Breast epithelium (tissue), 4 donors: ENCODE measurements around the gene SNX2. TPM values are rescaled to one million over a fixed set of nuclear protein-coding genes. Genes with fewer than 3 reads are reported as not detected.

Experiments used
- DNase-seq, 2 donors: peaks; one replicate each; pipeline ENCODE4 v3.0.0-alpha.2; 2019; ENCODE audit warnings: low spot score in 2 of 2
- H3K27ac ChIP-seq, 2 donors: fragments of 200-600 bp; sonication (generic) in 1 of 2; one replicate each; pipeline ENCODE4 v1.5.1; 2016 to 2019; ENCODE audit warnings: mild to moderate bottlenecking in 1 of 2
- H3K27me3 ChIP-seq, 2 donors: fragments of 200-600 bp; sonication (generic) in 1 of 2; one replicate each; pipeline versions ENCODE4 v1.5.1 to v1.6.0; 2017 to 2019; ENCODE audit warnings: control low read depth in 1 of 2, mild to moderate bottlenecking in 1 of 2
- H3K36me3 ChIP-seq: fragments of 200-600 bp; one replicate; pipeline ENCODE4 v1.5.1; 2019
- H3K4me1 ChIP-seq, 2 donors: fragments of 200-600 bp; sonication (generic); one replicate each; pipeline ENCODE4 v1.5.1; 2016 to 2019; ENCODE audit warnings: control low read depth in 1 of 2
- H3K4me3 ChIP-seq, 3 donors: fragments of 200-600 bp; sonication (generic); 1 replicate in 2 of 3; 2 replicates in 1 of 3; pipeline ENCODE4 v1.5.1; 2016 to 2019; ENCODE audit warnings: mild to moderate bottlenecking in 3 of 3, moderate library complexity in 2 of 3
- H3K9me3 ChIP-seq, 2 donors: fragments of 200-600 bp; sonication (generic) in 1 of 2; one replicate each; pipeline ENCODE4 v1.5.1; 2016 to 2019; ENCODE audit warnings: control low read depth in 1 of 2
- CTCF ChIP-seq, 3 donors: fragments of 450-650 bp; IDR thresholded peaks; one replicate each; pipeline ENCODE4 v1.5.1; 2016 to 2017; ENCODE audit warnings: antibody characterized with exemption in 3 of 3, mild to moderate bottlenecking in 3 of 3, moderate library complexity in 3 of 3
- POLR2A ChIP-seq: fragments of 450-650 bp; IDR thresholded peaks from one replicate; pipeline ENCODE4 v1.6.1; 2016; ENCODE audit warnings: antibody characterized with exemption, mild to moderate bottlenecking, moderate library complexity
- POLR2AphosphoS5 ChIP-seq, 3 donors: sonication (generic); formaldehyde crosslinking; IDR thresholded peaks; one replicate each; pipeline ENCODE4 v1.6.1; 2017; ENCODE audit warnings: antibody characterized with exemption in 3 of 3
- intact Hi-C: fragments of 100-400 bp; cut with DNase I; formaldehyde crosslinking; loops from one replicate; pipeline ENCODE4 v1.15.1; 2023; ENCODE audit warnings: low total_unique reads
- total RNA-seq, 3 donors: library from RNA; depleted of rRNA; stranded (reverse); fragments of >200 nt; gene quantifications; one replicate each; pipeline ENCODE4 v1.1.0, GENCODE V29; 2016

Gene SNX2
- total RNA-seq, 3 donors from 2014 or later = 75.7 to 102 (median 79.8) TPM

DNA sequence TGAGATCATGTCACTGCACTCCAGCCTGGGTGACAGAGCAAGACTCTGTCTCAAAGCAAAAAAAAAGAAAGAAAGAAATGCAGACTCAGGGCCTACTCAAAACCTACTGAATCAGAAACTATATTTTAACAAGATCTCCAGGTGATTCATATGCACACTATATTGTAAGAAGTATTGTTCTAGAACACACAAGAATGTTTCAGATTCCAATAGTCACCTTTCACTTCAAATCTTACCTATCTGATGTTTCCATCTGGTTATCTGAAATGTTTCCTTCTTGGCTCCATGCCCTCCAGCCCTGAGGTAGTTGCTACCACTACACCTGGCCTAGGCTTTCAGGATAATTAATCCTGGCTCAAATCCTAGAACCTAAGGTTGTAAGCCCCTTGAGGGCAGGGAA is 36.8 kb upstream of the SNX2 start:
- TF ChIP-seq POLR2AphosphoS5 (IDR thresholded peaks at IDR 0.05) = no peak
- no peak for TF ChIP-seq POLR2A
- no peak for TF ChIP-seq CTCF (IDR thresholded peaks at IDR 0.05)
- Histone ChIP-seq H3K4me3 (no peak overlapping the region), H3K4me1 (no peaks in the 10 kb centered on the region), H3K36me3 (no peaks in the 10 kb centered on the region), H3K27ac (no peak overlapping the region), H3K9me3 (peaks cover 0 to 6% of the 10 kb centered on the region in 2 donors), H3K27me3 (no peaks in the 10 kb centered on the region)
- DNase-seq = no peak
- intact Hi-C loops = no loop called here

DNA sequence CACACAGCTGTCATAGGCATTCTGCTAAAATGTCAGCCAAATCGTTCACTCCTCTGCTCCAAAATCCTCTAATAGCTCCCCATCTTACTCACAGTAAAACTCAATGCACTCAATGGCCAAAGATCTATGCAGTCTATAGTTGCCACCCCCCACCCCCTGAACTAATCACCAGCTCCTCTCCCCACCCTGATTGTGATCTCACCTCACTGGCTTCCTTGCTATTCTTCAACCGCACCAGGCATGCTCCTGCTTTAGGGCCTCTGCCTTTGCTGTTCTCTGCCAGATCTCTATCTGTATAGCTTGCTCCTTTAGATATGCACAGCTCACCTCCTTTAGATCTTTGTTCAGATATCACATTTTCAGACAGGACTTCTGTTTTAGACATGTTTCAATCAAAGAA is 33.2 kb upstream of the SNX2 start:
- no peak for DNase-seq
- no peak overlapping the region for H3K27ac ChIP-seq
- no peaks in the 10 kb centered on the region for H3K27me3 ChIP-seq
- no peak overlapping the region for H3K4me3 ChIP-seq
- no peaks in the 10 kb centered on the region for H3K4me1 ChIP-seq
- H3K9me3 ChIP-seq = peaks cover 0 to 6% of the 10 kb centered on the region in 2 donors
- H3K36me3 ChIP-seq = no peaks in the 10 kb centered on the region
- intact Hi-C loops = no loop called here
- TF ChIP-seq CTCF (IDR thresholded peaks at IDR 0.05) = no peak
- no peak for TF ChIP-seq POLR2A
- no peak for TF ChIP-seq POLR2AphosphoS5 (IDR thresholded peaks at IDR 0.05)

GRCh38 chr5:122743261-122743660 is 31.6 kb upstream of the SNX2 start:
- peaks cover 0 to 5% of the 10 kb centered on the region in 2 donors for H3K9me3 ChIP-seq
- no peaks in the 10 kb centered on the region for H3K27me3 ChIP-seq
- DNase-seq = no peak
- no peaks in the 10 kb centered on the region for H3K36me3 ChIP-seq
- no peak overlapping the region for H3K4me3 ChIP-seq
- H3K4me1 ChIP-seq = no peaks in the 10 kb centered on the region
- H3K27ac ChIP-seq = no peak overlapping the region
- TF ChIP-seq CTCF (IDR thresholded peaks at IDR 0.05) (no peak), POLR2A (no peak), POLR2AphosphoS5 (IDR thresholded peaks at IDR 0.05) (no peak)
- intact Hi-C loops = no loop called here

DNA sequence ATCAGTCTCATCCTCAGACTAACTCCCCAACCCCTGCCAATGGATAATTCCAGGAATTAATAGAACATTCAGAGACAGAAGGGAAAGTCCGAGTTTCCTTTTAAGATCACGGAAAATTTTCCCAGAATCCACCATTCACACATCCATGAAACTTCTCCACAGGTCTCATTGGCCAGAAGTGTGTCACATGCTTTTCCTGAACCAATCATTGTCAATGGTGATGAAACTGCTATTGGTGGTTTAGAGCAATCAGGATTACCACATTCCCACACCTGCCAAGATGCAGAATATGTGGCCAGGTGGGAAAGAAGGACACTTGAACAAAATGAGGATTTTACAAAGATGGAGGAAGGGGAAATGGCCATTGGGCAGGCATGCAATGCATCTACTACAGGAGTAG is 29.3 kb upstream of the SNX2 start:
- H3K27me3 ChIP-seq = no peaks in the 10 kb centered on the region
- H3K27ac ChIP-seq = no peak overlapping the region
- no peaks in the 10 kb centered on the region for H3K4me1 ChIP-seq
- DNase-seq = no peak
- no peak overlapping the region for H3K4me3 ChIP-seq
- intact Hi-C loops = no loop called here
- TF ChIP-seq POLR2AphosphoS5 (IDR thresholded peaks at IDR 0.05) (no peak), POLR2A (no peak), CTCF (IDR thresholded peaks at IDR 0.05) (no peak)
- H3K36me3 ChIP-seq = no peaks in the 10 kb centered on the region
- H3K9me3 ChIP-seq = no peaks in the 10 kb centered on the region

- Histone ChIP-seq H3K27ac (no peak overlapping the region), H3K4me1 (no peaks in the 10 kb centered on the region)
- intact Hi-C loops = no loop called here
Observed at GRCh38 chr5:122749886-122750285, 25.0 kb upstream of the SNX2 start.

More at GRCh38 chr5:122749886-122750285, 25.0 kb upstream of the SNX2 start:
- no peak overlapping the region for H3K4me3 ChIP-seq
- TF ChIP-seq CTCF (IDR thresholded peaks at IDR 0.05) = no peak
- no peak for TF ChIP-seq POLR2A
- no peak for TF ChIP-seq POLR2AphosphoS5 (IDR thresholded peaks at IDR 0.05)
- H3K27me3 ChIP-seq = no peaks in the 10 kb centered on the region
- no peak for DNase-seq
- no peaks in the 10 kb centered on the region for H3K9me3 ChIP-seq
- H3K36me3 ChIP-seq = no peaks in the 10 kb centered on the region
